CD8-positive, alpha-beta memory T cell (primary cell): Measurements from ENCODE around the gene TRPM3. TPM values are rescaled to one million over a fixed set of nuclear protein-coding genes. Genes with fewer than 3 reads are reported as not detected.
"Not testable (repeated sequence)": the region's sequence is repeated elsewhere in the genome, so short reads cannot be mapped to it uniquely, and the experiment has no call there.

Experiments used
- CTCF ChIA-PET: fragments of 350-600 bp; sonication (Branson Sonifier 250); formaldehyde crosslinking; loops from one replicate; lab custom pipeline; 2021; ENCODE audit warnings: antibody characterized with exemption; lab: Charles Lee
- POLR2A ChIA-PET: fragments of 350-600 bp; sonication (Branson Sonifier 250); formaldehyde crosslinking; loops from one replicate; lab custom pipeline; 2021; ENCODE audit warnings: antibody characterized with exemption; lab: Charles Lee
- DNase-seq, 5 donors: peaks; one replicate each; pipeline versions ENCODE4 v3.0.0 to v3.0.0-alpha.2; 2020 to 2022; ENCODE audit warnings: mixed read lengths in 1 of 5
- H3K27ac ChIP-seq: one replicate; pipeline ENCODE4 v1.7.0; 2013; ENCODE audit warnings: low read depth, mild to moderate bottlenecking, low read length, moderate library complexity
- H3K27me3 ChIP-seq: 2 replicates; pipeline ENCODE4 v1.7.0; 2013; ENCODE audit warnings: low read length, mild to moderate bottlenecking; ENCODE audit not compliant: insufficient read depth, poor library complexity, severe bottlenecking
- H3K36me3 ChIP-seq: 2 replicates; pipeline ENCODE4 v1.7.0; 2013; ENCODE audit warnings: mild to moderate bottlenecking, low read length, moderate library complexity; ENCODE audit not compliant: insufficient read depth
- H3K4me1 ChIP-seq: 2 replicates; pipeline ENCODE4 v1.7.0; 2013; ENCODE audit warnings: mild to moderate bottlenecking, low read length, moderate library complexity; ENCODE audit not compliant: insufficient read depth
- H3K4me3 ChIP-seq: 2 replicates; pipeline ENCODE4 v1.7.0; 2013; ENCODE audit warnings: mild to moderate bottlenecking, low read length
- H3K9me3 ChIP-seq: 2 replicates; pipeline ENCODE4 v1.7.0; 2013; ENCODE audit warnings: mild to moderate bottlenecking, low read length
- H3K27ac Mint-ChIP-seq, 8 donors: one replicate each; pipeline ENCODE4 v1.8.0; 2020 to 2021; ENCODE audit warnings: mixed read lengths in 8 of 8, mild to moderate bottlenecking in 6 of 8, inconsistent platforms in 3 of 8, moderate library complexity in 3 of 8
- H3K27me3 Mint-ChIP-seq, 2 donors: one replicate each; pipeline ENCODE4 v1.8.0; 2020 to 2021; ENCODE audit warnings: mixed read lengths in 2 of 2, mild to moderate bottlenecking in 1 of 2, moderate library complexity in 1 of 2
- H3K36me3 Mint-ChIP-seq, 3 donors: one replicate each; pipeline ENCODE4 v1.8.0; 2020 to 2021; ENCODE audit warnings: mixed read lengths in 3 of 3, inconsistent platforms in 1 of 3, mild to moderate bottlenecking in 1 of 3
- H3K4me1 Mint-ChIP-seq, 3 donors: one replicate each; pipeline ENCODE4 v1.8.0; 2020 to 2021; ENCODE audit warnings: mixed read lengths in 3 of 3, inconsistent platforms in 1 of 3, mild to moderate bottlenecking in 1 of 3
- H3K4me3 Mint-ChIP-seq, 7 donors: one replicate each; pipeline ENCODE4 v1.8.0; 2020 to 2021; ENCODE audit warnings: mixed read lengths in 7 of 7, mild to moderate bottlenecking in 6 of 7, moderate library complexity in 4 of 7, inconsistent platforms in 2 of 7
- H3K9me3 Mint-ChIP-seq, 5 donors: one replicate each; pipeline ENCODE4 v1.8.0; 2020 to 2022; ENCODE audit warnings: mixed read lengths in 5 of 5, mild to moderate bottlenecking in 3 of 5, moderate library complexity in 2 of 5, inconsistent platforms in 1 of 5
- polyA plus RNA-seq: library from polyadenylated mRNA; unstranded; fragments of 300-500 nt; fragmentation: Illumina TruSeq; gene quantifications from one replicate; pipeline ENCODE4 v1.2.3, GENCODE V29; 2021
- total RNA-seq, 2 experiments: library from RNA; stranded (reverse); gene quantifications; one replicate each; pipeline ENCODE4 v1.2.3, GENCODE V29; 2021

TRPM3 gene
- total and polyA plus RNA-seq, 3 experiments from 2014 or later, result not detected

DNA sequence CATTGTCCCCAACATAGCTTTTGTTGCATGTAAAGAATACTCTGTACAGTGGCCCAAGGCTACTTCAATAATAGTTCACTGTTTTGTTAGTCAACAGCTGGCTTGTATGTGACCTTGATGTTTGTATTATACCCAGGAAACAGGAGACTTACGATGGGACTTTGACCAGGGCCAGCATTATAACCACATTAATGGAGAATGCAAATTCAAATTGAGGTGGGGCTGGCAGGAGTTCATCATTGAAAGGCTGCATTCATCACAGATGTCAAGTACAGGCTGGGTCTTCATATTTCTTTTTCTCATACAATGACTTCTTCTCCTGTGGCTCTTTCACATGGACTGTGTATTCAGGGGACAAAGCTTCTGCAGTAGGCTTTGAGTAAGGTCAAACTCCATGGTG, 396.6 kb downstream of the TRPM3 start:
- DNase-seq, H3K27ac Mint-ChIP-seq, H3K36me3 Mint-ChIP-seq, H3K27ac ChIP-seq, CTCF ChIA-PET, H3K4me1 Mint-ChIP-seq, H3K4me1 ChIP-seq, H3K4me3 Mint-ChIP-seq, H3K36me3 ChIP-seq, POLR2A ChIA-PET, H3K9me3 Mint-ChIP-seq, H3K9me3 ChIP-seq, H3K27me3 Mint-ChIP-seq, H3K27me3 ChIP-seq, H3K4me3 ChIP-seq: not testable (repeated sequence)

DNA sequence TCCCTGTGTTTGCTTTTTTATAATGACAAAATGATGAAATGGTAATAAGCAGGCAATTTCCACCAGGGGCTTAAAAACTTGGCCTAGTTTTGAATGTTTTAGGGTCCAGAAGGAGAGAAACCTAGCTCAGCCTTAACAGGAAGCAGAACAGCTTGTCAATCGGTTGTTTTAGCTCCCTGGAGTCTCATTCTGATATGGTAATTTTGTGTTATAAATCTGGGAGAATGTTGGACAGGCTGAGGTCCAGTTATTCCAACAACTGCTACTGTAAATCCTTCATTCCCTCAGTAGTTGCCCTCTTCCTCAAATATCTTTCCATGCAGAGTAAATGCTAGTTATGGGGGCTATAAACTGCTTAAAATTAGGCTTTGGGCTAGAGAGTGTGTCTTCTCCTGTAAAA, 397.4 kb downstream of the TRPM3 start:
- H3K9me3 Mint-ChIP-seq, H3K36me3 Mint-ChIP-seq, H3K36me3 ChIP-seq, H3K27me3 ChIP-seq, H3K9me3 ChIP-seq, H3K4me1 ChIP-seq, H3K27ac Mint-ChIP-seq, H3K4me3 ChIP-seq, POLR2A ChIA-PET, CTCF ChIA-PET, H3K4me3 Mint-ChIP-seq, H3K27me3 Mint-ChIP-seq, H3K27ac ChIP-seq, H3K4me1 Mint-ChIP-seq, DNase-seq: not testable (repeated sequence)

DNA sequence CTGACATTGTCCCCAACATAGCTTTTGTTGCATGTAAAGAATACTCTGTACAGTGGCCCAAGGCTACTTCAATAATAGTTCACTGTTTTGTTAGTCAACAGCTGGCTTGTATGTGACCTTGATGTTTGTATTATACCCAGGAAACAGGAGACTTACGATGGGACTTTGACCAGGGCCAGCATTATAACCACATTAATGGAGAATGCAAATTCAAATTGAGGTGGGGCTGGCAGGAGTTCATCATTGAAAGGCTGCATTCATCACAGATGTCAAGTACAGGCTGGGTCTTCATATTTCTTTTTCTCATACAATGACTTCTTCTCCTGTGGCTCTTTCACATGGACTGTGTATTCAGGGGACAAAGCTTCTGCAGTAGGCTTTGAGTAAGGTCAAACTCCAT, 414.6 kb downstream of the TRPM3 start:
- H3K36me3 Mint-ChIP-seq, H3K9me3 ChIP-seq, H3K27ac Mint-ChIP-seq, H3K4me3 ChIP-seq, H3K9me3 Mint-ChIP-seq, DNase-seq, POLR2A ChIA-PET, H3K27me3 Mint-ChIP-seq, H3K4me1 Mint-ChIP-seq, H3K4me3 Mint-ChIP-seq, CTCF ChIA-PET, H3K36me3 ChIP-seq, H3K4me1 ChIP-seq, H3K27ac ChIP-seq, H3K27me3 ChIP-seq: not testable (repeated sequence)

DNA sequence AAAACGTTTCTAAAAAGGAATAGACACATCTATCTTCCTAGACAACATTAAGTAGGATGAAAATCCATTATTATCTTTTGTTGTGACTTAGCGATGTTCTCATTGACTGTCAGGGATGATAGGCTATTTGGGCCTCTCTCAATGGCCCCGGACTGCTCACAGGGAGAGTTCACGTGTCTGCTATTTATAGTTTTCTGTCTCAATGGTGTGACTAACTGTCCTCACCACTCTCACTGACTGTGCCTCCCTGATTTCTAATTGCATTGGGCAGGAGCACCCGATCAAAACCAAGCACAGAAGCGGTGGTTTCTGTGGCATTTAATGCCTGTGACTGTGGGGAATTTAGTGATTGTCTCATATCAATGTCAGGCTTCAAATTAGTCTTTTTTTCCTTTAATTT, 420.3 kb downstream of the TRPM3 start:
- H3K9me3 Mint-ChIP-seq, result no peaks in the 10 kb centered on the region

DNA sequence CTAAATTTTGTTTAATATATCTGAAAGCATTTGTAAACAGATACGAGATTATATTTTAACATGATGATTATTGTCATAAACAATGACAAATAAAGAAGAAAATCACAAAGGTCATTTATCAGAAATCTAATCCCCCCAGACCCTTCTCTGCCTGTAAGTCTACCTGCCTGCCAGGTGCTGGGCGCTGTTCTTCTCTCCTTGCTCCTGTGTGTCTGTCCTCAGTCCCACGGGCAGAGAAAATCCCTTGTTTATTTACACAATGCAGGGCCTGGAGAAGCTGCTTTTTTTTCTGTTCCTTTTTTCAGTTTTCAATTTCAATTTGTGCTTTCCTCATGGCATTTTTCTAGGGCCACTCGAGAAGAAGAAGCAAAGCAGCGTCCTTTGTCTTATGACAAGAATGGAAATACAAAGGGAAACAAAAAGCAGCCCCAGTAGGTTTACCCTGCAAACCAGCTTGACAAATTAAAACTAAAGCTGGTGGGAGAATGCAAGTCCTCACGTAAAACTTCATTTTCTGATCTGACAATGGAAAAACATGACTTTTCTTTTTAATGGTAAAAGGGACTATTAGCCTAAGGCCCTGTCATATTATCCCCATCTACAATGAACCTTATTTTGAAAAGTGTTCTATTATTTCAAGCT, 424.6 kb downstream of the TRPM3 start:
- ChIA-PET CTCF (no interaction called here), POLR2A (no interaction called here)
- Mint-ChIP-seq H3K36me3 (no peaks in the 10 kb centered on the region), H3K4me1 (no peaks in the 10 kb centered on the region), H3K27ac (no peak overlapping the region), H3K27me3 (peaks cover 3 to 24% of the 10 kb centered on the region in 2 donors), H3K4me3 (no peak overlapping the region), H3K9me3 (no peaks in the 10 kb centered on the region)
- Histone ChIP-seq H3K4me3 (no peak overlapping the region), H3K36me3 (no peaks in the 10 kb centered on the region), H3K9me3 (no peaks in the 10 kb centered on the region), H3K27me3 (no peaks in the 10 kb centered on the region), H3K4me1 (no peaks in the 10 kb centered on the region), H3K27ac (no peak overlapping the region)
- no peak for DNase-seq

More for the DNA sequence above, 420.3 kb downstream of the TRPM3 start:
- ChIA-PET POLR2A (no interaction called here), CTCF (no interaction called here)
- H3K4me1 ChIP-seq, result no peaks in the 10 kb centered on the region
- Mint-ChIP-seq H3K4me1 (no peaks in the 10 kb centered on the region), H3K36me3 (no peaks in the 10 kb centered on the region), H3K4me3 (no peak overlapping the region), H3K27me3 (peaks cover 2 to 4% of the 10 kb centered on the region in 2 donors), H3K27ac (no peak overlapping the region)
- H3K9me3 ChIP-seq, result no peaks in the 10 kb centered on the region
- H3K27ac ChIP-seq, result no peak overlapping the region
- no peak overlapping the region for H3K4me3 ChIP-seq
- DNase-seq, result no peak
- H3K27me3 ChIP-seq, result no peaks in the 10 kb centered on the region
- H3K36me3 ChIP-seq, result no peaks in the 10 kb centered on the region

DNA sequence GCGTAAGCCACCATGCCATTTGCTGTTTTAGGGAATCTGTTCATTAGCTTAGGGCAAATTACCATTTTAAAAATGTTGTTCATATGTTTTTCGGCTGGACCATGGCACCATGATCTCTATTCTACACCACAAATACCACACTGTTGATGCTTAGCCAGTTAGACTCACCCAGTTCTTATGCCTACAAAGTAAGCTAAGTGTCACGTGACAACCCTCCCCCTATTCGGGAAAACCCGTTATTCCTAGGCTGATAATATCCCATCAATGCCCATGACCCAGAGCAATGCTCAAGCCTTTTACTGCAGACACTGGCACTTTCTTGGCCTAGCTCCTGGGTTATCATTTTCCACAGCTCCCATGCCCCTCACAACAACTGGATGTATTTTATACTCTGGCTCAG, 426.7 kb downstream of the TRPM3 start:
- no peak overlapping the region for H3K4me3 Mint-ChIP-seq
- CTCF ChIA-PET, result no interaction called here

DNA sequence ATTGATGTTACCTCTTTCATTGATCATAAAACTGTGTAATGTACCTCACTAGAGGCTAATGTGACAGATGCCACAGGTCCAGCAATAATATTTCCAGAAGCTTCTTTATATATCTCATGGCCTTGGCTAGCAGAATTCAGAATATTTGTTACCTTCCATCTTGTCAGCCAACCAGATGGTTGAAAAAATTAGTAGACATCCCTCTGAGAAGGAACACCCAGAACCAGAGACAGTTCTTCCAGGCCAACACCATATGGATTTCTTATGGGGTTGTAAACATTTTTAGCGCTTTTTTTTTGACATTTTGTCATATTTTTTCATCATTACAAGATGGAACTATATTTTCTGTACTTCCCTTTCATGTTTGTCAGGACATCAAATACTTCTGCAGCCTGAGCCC, 428.2 kb downstream of the TRPM3 start:
- POLR2A ChIA-PET, result no interaction called here
- no peak overlapping the region for H3K27ac ChIP-seq
- Mint-ChIP-seq H3K27me3 (peaks cover 5 to 34% of the 10 kb centered on the region in 2 donors), H3K4me3 (no peak overlapping the region), H3K36me3 (no peaks in the 10 kb centered on the region), H3K9me3 (no peaks in the 10 kb centered on the region), H3K27ac (no peak overlapping the region), H3K4me1 (no peaks in the 10 kb centered on the region)
- H3K27me3 ChIP-seq, result peaks cover 2% of the 10 kb centered on the region
- no peaks in the 10 kb centered on the region for H3K4me1 ChIP-seq
- no peaks in the 10 kb centered on the region for H3K36me3 ChIP-seq
- DNase-seq, result no peak
- no peaks in the 10 kb centered on the region for H3K9me3 ChIP-seq
- no peak overlapping the region for H3K4me3 ChIP-seq
- CTCF ChIA-PET, result no interaction called here

More for the DNA sequence above, 426.7 kb downstream of the TRPM3 start:
- Mint-ChIP-seq H3K27ac (no peak overlapping the region), H3K4me1 (no peaks in the 10 kb centered on the region), H3K36me3 (no peaks in the 10 kb centered on the region), H3K27me3 (peaks cover 3 to 29% of the 10 kb centered on the region in 2 donors), H3K9me3 (no peaks in the 10 kb centered on the region)
- H3K4me1 ChIP-seq, result no peaks in the 10 kb centered on the region
- no peaks in the 10 kb centered on the region for H3K36me3 ChIP-seq
- POLR2A ChIA-PET, result no interaction called here
- no peak for DNase-seq
- peaks cover under 1% of the 10 kb centered on the region for H3K27me3 ChIP-seq
- H3K9me3 ChIP-seq, result no peaks in the 10 kb centered on the region
- H3K27ac ChIP-seq, result no peak overlapping the region
- no peak overlapping the region for H3K4me3 ChIP-seq

DNA sequence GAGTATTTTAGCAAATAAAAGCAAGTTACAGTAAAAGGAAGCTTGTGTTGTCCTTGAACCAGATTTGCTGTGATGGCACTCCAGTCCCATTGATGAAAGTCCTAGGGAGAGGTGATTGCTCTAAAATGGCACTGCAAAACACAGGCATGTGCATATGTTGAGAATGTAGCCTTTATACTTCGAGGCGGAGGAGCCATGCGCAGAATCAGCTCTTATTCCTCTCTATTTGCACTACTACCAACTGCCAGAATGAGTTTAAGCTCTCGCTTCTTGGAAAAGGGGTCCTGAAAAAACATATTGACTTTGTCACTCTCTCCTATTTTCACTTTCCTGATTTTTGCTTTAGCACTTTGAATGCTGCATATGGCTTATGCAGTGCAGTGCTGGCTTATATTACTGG, 429.0 kb downstream of the TRPM3 start:
- H3K27me3 ChIP-seq, result peaks cover 2% of the 10 kb centered on the region
- no peak overlapping the region for H3K27ac Mint-ChIP-seq
- H3K27ac ChIP-seq, result no peak overlapping the region
- no peaks in the 10 kb centered on the region for H3K4me1 Mint-ChIP-seq
- H3K9me3 Mint-ChIP-seq, result no peaks in the 10 kb centered on the region
- no peak for DNase-seq
- H3K4me3 ChIP-seq, result no peak overlapping the region
- no peaks in the 10 kb centered on the region for H3K36me3 Mint-ChIP-seq
- H3K9me3 ChIP-seq, result no peaks in the 10 kb centered on the region
- peaks cover 8 to 38% of the 10 kb centered on the region in 2 donors for H3K27me3 Mint-ChIP-seq
- ChIA-PET POLR2A (no interaction called here), CTCF (no interaction called here)
- H3K36me3 ChIP-seq, result no peaks in the 10 kb centered on the region
- no peaks in the 10 kb centered on the region for H3K4me1 ChIP-seq
- H3K4me3 Mint-ChIP-seq, result no peak overlapping the region
